Cardiac fibroblast (primary cell): ENCODE results near the gene DUSP14.
"Not testable (repeated sequence)": the region's sequence is repeated elsewhere in the genome, so short reads cannot be mapped to it uniquely, and the experiment has no call there.

Source experiments
- DNase-seq, 2 donors: peaks; one replicate each; pipeline versions ENCODE4 v3.0.0 to v3.0.0-alpha.2; 2010; ENCODE audit warnings: low read depth in 2 of 2
- H3K4me3 ChIP-seq, 2 donors: replicated peaks in 1 of 2; 1 replicate in 1 of 2; 2 replicates in 1 of 2; pipeline ENCODE4 v1.5.1; 2011; ENCODE audit warnings: low read depth in 2 of 2, low read length in 2 of 2, mild to moderate bottlenecking in 2 of 2, moderate library complexity in 1 of 2
- CTCF ChIP-seq: IDR thresholded peaks from one replicate; pipeline ENCODE4 v1.5.1; 2011; ENCODE audit warnings: low read depth, mild to moderate bottlenecking, low read length, inconsistent platforms

The DUSP14 gene

GRCh38 chr17:37489197-37490001, at the start of gene DUSP14:
Gene DUSP14, plus strand, starts transcription at chr17:37489891. Its CDS starts 22,382 bp downstream, at chr17:37512273.
- DNase-seq = peak; percentile 68 to 86
- TF ChIP-seq CTCF = no peak
- peak within 1 kb of the TSS; percentile 75 to 87 for H3K4me3 ChIP-seq

- DNase-seq = no peak
- no peak for TF ChIP-seq CTCF
- no peak overlapping the region for H3K4me3 ChIP-seq
These were observed 49.3 kb upstream of the DUSP14 start for GRCh38 chr17:37440424-37440823.

- not testable (repeated sequence) for H3K4me3 ChIP-seq
- peak in 1 of 2 donors; percentile 34 for DNase-seq
These were observed 48.2 kb upstream of the DUSP14 start for GRCh38 chr17:37441369-37442014.

- H3K4me3 ChIP-seq = no peak overlapping the region
- no peak for DNase-seq
- TF ChIP-seq CTCF = no peak
These were observed 43.7 kb upstream of the DUSP14 start for GRCh38 chr17:37446027-37446426.

- H3K4me3 ChIP-seq = no peak overlapping the region
- peak; percentile 6 to 58 for DNase-seq
- no peak for TF ChIP-seq CTCF
These were observed 42.0 kb upstream of the DUSP14 start for GRCh38 chr17:37447641-37448040.

GRCh38 chr17:37450112-37450511, 39.6 kb upstream of the DUSP14 start:
- no peak overlapping the region for H3K4me3 ChIP-seq
- no peak for DNase-seq
- no peak for TF ChIP-seq CTCF

GRCh38 chr17:37457801-37458200, 31.9 kb upstream of the DUSP14 start:
- DNase-seq, H3K4me3 ChIP-seq: not testable (repeated sequence)

GRCh38 chr17:37458805-37459204, 30.9 kb upstream of the DUSP14 start:
- TF ChIP-seq CTCF = no peak
- H3K4me3 ChIP-seq = no peak overlapping the region
- DNase-seq = peak; percentile 50 to 90
